ENCODE results near the gene DGUOK. TPM values are rescaled to one million over a fixed set of nuclear protein-coding genes. Genes with fewer than 3 reads are reported as not detected.

The DGUOK gene
- total and polyA plus RNA-seq, 4 donors, result 19.6 to 49.7 (median 28.3) TPM

- no peak overlapping the region for H3K9ac ChIP-seq (ENCODE audit: low read depth in 1 of 2, low read length in 2 of 2)
Measured at GRCh38 chr2:73935641-73936040, 9.0 kb downstream of the DGUOK start.

GRCh38 chr2:73937103-73937885 is 10.6 kb downstream of the DGUOK start:
- Histone ChIP-seq H3K4me3 (ENCODE audit: low read depth in 1 of 3, low read length in 3 of 3) (no peak overlapping the region), H3K9me3 (ENCODE audit: control insufficient read depth in 4 of 4, low read length in 3 of 4) (no peaks in the 10 kb centered on the region), H3K27ac (ENCODE audit: low read depth in 1 of 2, low read length in 2 of 2) (no peak overlapping the region), H3K36me3 (ENCODE audit: control insufficient read depth in 4 of 4, insufficient read depth in 3 of 4, low read depth in 1 of 4, low read length in 3 of 4) (peaks cover 0 to 11% (median 4%) of the 10 kb centered on the region in 4 donors), H3K9ac (ENCODE audit: low read depth in 1 of 2, low read length in 2 of 2) (no peak overlapping the region), H3K4me1 (ENCODE audit: control insufficient read depth in 4 of 4, insufficient read depth in 4 of 4, low read length in 3 of 4) (no peaks in the 10 kb centered on the region), H3K27me3 (ENCODE audit: control insufficient read depth in 4 of 4, insufficient read depth in 4 of 4, low read length in 3 of 4) (no peaks in the 10 kb centered on the region)
- TF ChIP-seq, protein P1, sequence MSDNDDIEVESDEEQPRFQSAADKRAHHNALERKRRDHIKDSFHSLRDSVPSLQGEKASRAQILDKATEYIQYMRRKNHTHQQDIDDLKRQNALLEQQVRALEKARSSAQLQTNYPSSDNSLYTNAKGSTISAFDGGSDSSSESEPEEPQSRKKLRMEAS (IDR thresholded peaks at IDR 0.05), result no peak
- TF ChIP-seq SP1 (IDR thresholded peaks at IDR 0.05) (no peak), GABPA (IDR thresholded peaks at IDR 0.05 in 1 of 2, conservative IDR thresholded peaks at IDR 0.05 in 1 of 2) (no peak), TAF1 (conservative IDR thresholded peaks at IDR 0.05) (no peak), ZBTB33 (IDR thresholded peaks at IDR 0.05) (no peak), EGR1 (IDR thresholded peaks at IDR 0.05; ENCODE audit: low read depth in 2 of 2) (no peak), CTCF (IDR thresholded peaks at IDR 0.05; ENCODE audit: low read depth, low read length, missing input control) (no peak), FOXA1 (IDR thresholded peaks at IDR 0.05) (no peak)
- no peak for DNase-seq (ENCODE audit: low spot score)
- WGBS, result 93% methylated on average over 4 of the region's 4 CpGs

More at GRCh38 chr2:73935641-73936040, 9.0 kb downstream of the DGUOK start:
- Histone ChIP-seq H3K4me1 (ENCODE audit: control insufficient read depth in 4 of 4, insufficient read depth in 4 of 4, low read length in 3 of 4) (no peaks in the 10 kb centered on the region), H3K9me3 (ENCODE audit: control insufficient read depth in 4 of 4, low read length in 3 of 4) (no peaks in the 10 kb centered on the region), H3K27me3 (ENCODE audit: control insufficient read depth in 4 of 4, insufficient read depth in 4 of 4, low read length in 3 of 4) (no peaks in the 10 kb centered on the region), H3K36me3 (ENCODE audit: control insufficient read depth in 4 of 4, insufficient read depth in 3 of 4, low read depth in 1 of 4, low read length in 3 of 4) (peaks cover 0 to 11% (median 4%) of the 10 kb centered on the region in 4 donors), H3K4me3 (ENCODE audit: low read depth in 1 of 3, low read length in 3 of 3) (no peak overlapping the region), H3K27ac (ENCODE audit: low read depth in 1 of 2, low read length in 2 of 2) (no peak overlapping the region)
- TF ChIP-seq NR2F2 (IDR thresholded peaks at IDR 0.05), result no peak
- TF ChIP-seq CTCF (IDR thresholded peaks at IDR 0.05; ENCODE audit: low read depth, low read length, missing input control), result no peak
- no peak for TF ChIP-seq HNF4G (IDR thresholded peaks at IDR 0.05)
- TF ChIP-seq, protein P1 (IDR thresholded peaks at IDR 0.05), result no peak
- TF ChIP-seq, protein P2, sequence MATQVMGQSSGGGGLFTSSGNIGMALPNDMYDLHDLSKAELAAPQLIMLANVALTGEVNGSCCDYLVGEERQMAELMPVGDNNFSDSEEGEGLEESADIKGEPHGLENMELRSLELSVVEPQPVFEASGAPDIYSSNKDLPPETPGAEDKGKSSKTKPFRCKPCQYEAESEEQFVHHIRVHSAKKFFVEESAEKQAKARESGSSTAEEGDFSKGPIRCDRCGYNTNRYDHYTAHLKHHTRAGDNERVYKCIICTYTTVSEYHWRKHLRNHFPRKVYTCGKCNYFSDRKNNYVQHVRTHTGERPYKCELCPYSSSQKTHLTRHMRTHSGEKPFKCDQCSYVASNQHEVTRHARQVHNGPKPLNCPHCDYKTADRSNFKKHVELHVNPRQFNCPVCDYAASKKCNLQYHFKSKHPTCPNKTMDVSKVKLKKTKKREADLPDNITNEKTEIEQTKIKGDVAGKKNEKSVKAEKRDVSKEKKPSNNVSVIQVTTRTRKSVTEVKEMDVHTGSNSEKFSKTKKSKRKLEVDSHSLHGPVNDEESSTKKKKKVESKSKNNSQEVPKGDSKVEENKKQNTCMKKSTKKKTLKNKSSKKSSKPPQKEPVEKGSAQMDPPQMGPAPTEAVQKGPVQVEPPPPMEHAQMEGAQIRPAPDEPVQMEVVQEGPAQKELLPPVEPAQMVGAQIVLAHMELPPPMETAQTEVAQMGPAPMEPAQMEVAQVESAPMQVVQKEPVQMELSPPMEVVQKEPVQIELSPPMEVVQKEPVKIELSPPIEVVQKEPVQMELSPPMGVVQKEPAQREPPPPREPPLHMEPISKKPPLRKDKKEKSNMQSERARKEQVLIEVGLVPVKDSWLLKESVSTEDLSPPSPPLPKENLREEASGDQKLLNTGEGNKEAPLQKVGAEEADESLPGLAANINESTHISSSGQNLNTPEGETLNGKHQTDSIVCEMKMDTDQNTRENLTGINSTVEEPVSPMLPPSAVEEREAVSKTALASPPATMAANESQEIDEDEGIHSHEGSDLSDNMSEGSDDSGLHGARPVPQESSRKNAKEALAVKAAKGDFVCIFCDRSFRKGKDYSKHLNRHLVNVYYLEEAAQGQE (IDR thresholded peaks at IDR 0.05), result no peak
- TF ChIP-seq FOXA1 (IDR thresholded peaks at IDR 0.05), result no peak
- no peak for DNase-seq (ENCODE audit: low spot score)

Data from liver (tissue), 9 donors.